Activated CD4-positive, CD25-positive, alpha-beta regulatory T cell treated with anti-CD3 and anti-CD28 coated beads, Interleukin-2, amount 50 U/mL, for 72 hours (primary cell): Measurements from ENCODE around the gene LRRC17.
"Not testable (repeated sequence)": the region's sequence is repeated elsewhere in the genome, so short reads cannot be mapped to it uniquely, and the experiment has no call there.

Experiments used
- DNase-seq: peaks from one replicate; pipeline ENCODE4 v3.0.0; 2021

Gene LRRC17

DNA sequence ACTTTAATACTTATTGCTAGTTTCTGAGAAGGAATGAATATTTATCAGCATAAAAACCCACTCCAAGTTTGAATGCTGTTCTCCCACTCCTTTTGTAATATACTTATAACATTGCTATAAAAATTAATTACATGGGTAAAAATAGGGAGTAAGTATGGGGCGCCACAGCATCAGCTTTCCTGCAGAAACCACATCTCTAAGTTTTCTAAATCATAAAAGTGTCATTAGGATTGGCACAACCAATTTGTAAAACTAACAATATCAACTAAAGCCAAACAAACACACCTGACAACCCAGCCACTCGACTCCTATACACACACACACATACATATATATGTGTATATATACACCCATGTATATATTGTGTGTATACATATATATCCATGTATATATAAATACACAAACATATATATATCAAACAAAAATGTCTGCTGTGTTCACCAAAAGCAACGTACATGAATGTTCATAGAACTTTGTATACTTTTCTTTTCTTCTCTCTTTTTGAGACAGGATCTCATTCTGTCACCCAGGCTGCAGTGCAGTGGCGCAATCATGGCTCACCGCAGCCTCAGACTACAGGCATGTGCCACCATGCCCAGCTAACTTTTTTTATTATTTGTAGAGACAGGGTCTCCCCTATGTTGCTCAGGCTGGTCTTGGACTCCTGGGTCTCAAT lies 14.8 kb upstream of the LRRC17 start:
- no peak for DNase-seq

DNA sequence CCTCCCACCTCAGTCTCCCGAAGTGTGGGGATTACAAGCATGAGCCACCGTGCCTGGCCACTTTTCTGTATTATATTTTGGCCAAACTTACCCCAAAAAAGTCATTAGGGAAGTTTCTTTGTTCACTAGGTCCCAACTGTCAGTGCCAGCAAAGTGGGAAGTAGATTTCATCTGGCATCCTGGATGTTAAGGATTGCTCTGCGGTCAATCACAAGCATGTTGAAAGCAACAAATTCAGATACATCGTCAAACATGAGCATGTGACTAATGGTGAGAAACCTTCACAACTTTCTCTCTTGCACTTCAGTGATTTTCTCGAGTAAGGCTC lies 14.3 kb upstream of the LRRC17 start:
- DNase-seq: no peak

DNA sequence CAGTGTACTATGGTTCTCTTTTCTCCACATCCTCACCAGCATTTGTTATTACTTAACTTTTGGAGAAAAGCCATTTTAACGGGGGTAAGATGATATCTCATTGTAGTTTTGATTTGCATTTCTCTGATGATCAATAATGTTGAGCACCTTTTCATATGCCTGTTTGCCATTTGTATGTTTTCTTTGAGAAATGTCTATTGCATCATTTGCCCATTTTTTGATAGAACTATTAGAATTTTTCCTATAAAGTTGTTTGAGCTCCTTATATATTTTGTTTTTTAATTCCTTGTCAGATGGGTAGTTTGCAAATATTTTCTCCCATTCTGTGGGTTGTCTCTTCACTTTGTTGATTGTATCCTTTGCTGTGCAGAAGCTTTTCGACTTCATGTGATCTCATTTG lies 10.7 kb upstream of the LRRC17 start:
- DNase-seq: not testable (repeated sequence)

DNA sequence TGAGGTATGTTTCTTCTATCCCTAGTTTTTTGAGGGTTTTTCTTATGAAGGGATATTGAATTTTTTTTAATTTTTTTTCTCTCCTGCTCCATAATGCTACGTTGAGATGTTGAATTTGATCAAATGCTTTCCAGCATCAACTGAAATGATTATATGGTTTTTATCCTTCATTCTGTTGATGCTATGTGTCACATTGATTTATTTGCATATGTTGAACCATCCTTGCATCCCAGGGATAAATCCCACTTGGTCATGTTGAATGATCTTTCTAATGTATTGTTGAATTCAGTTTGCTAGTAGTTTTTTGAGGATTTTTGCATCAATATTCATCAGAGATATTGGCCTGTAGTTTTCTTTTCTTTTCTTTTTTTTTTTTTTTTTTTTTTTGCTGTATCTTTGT lies 9.2 kb upstream of the LRRC17 start:
- not testable (repeated sequence) for DNase-seq

DNA sequence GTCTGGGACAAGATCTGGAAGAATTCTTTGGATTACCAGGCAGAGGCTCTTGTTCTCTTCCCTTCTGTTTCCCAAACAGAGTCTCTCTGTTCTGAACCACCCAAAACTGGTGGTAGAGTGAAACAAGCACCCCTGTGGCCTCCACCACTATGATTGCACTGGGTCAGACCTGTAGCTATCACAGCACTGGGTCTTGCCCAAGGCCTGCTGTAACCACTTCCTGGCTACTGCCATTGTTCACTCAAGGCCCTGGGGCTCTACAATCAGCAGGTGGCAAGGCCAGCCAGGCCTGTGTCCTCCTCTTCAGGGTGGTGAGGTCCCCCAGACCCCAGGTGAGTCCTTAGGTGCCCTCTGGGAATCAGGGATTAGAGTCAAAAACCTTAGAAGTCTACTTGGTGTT lies 4.1 kb upstream of the LRRC17 start:
- DNase-seq: no peak

DNA sequence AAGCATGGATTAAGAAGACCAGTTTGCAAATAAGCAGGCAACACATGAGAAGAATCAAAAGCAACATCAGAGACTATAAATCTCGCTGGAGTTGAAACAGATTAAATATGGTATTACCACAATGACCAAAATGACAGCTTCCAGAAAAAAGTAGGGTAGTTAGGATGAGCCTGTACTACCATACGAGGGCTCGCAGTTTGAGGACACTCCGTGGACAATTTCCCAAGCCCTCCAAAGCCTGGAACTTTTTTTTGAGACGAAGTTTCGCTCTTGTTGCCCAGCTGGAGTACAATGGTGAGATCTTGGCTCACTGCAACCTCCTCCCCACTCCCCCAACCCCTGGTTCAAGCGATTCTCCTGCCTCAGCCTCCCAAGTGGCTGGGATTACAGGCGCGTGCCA lies 1.0 kb downstream of the LRRC17 start:
- DNase-seq: no peak

DNA sequence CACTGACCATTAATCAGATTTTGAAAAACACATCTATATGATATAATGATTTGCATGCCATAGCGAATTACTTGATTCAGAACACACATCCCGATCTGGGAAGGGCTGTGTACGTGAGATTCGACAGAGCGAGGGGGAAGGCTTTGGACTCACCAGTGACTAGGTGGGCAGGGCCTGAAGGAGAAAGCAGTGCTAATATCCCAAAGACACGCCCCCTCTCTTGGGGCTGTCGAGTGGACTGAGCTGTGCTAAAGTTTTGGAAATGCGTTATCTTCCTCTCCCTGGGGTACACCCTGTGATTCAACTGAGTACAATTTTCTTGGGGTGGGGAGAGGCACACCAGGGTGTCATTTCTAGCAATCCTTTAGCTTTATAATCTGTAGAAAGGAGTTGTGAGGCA lies 1.8 kb downstream of the LRRC17 start:
- DNase-seq: no peak

DNA sequence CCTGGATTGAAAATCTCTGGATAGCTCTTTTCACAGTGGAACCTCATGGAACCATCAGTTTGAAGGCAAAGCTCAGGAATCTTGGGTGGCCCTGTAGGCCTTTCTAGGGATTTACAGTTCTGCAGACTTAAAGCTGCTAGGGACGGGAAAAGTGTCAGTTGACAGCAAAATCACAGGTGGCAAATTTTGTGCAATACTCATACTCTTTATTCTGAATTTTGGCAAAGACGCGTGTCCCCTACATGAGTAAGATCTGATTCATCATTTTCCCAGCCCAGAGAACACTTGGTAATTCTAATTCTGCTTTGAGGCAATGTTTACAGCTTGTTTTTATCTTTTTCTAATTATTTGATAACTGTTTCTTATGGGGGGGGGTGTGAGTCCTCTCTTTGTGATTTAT lies 3.6 kb downstream of the LRRC17 start:
- no peak for DNase-seq

DNA sequence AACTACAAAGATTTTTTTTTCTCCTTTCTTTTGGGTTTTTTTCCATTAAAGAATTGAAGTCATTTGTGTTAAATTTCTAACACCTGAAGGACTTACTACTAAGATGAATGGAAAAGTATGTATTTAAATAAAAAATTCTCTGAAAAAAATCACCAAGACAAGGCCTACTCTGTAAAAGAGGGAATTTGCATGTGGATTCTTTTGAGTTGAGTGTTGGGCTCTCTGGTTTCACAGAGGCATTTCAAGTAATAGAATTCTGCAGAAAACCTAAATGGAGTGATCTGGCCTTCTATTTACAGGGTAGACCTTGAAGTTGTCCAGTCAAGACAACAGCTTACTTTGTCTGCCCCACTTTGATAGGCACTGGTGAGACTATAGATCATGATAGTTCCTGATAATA lies 4.1 kb downstream of the LRRC17 start:
- DNase-seq: no peak

DNA sequence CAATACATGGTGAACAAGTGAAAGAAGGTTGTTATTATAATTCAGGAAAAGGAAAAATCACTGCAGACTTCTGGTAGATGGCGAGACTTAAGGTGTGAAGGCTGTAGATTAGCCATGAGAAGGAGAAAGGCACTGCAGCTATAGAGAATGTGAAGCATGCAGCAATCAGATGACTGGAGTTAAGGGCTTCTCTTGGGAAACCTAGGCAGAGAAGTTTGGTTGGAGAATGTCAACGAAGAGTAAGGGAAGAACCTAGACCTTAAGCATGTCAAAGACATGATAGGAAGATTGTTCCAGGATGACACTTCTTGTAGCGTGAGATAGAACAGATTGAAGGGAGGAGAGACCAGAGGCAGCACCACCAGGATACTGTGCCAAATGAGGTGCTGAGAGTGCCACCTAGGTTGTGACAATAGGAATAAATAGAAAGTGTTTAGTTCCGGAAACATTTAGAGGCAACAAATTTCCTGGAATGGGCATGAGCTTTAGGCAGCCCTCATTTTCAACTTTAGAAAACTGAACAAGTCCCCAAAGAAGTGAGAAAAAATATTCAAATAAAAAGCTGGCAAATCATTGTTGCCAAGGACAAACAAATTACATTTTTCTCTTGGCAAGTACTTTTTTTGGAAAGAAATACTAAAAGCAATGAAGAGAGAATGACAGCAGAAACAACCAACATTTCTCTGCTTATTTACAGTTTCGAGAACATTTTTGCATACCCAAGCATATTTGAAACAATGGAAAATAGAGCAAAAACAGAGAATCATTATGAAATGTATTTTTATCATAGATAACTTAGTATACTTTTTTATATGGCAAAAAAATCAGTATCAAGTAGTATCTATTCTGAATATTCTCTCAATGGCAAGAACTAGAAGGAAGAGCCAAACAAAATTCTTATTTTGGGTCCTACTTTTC lies 4.9 kb downstream of the LRRC17 start:
- no peak for DNase-seq

DNA sequence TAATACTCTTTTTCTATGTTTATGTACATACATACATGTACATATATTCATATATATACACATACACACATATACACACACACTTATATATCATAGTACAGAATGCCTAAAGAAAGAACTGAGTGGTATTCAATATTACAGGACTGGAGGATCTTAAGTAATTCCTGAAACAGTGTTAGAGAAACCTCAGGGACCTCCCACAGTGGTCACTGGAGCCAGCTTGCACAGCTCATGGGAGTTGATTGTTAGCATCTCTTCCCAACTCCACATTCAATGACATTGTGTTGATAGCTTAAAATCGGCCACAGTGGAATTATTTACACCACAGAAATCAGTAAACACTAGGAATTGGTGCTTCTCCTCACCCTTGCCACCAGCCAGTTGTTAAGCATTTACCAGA lies 6.0 kb downstream of the LRRC17 start:
- no peak for DNase-seq

DNA sequence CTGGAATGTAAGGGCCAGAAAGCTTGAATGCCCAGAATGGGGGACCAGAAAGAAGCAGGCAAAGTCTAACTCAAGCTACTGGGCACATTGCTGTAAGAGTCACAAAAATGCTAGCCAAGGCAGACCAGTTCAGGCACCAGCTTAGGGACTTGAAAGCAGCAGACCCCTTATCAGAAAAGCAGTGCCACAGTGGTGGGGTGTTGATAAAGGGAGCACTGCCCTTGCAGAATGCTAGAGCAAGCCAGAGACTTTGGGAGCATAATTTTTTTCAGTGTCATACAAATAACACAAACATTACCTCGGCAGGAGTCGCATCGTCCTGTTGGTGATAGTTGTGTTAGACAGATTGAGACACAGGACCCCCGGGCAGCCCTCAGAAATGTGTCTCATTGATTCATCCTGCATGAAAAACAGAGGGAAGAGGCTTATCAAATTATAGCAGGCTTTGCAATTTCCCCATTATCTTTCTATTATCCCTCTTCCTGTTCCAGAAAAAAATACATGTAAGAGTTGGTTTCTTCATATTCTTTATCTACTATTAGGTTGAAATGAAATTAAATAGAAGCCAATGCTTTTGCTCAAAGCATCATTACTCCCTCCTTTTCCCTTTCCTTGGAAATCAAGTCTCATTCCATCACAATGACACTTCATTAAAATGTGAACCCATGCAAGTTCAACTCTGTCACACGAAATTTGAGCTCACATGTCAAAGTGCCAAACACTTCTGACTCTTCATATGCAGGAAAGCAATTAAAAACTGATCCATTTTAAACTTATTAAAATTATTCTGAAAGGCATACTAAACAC lies 13.4 kb downstream of the LRRC17 start:
- DNase-seq: no peak

DNA sequence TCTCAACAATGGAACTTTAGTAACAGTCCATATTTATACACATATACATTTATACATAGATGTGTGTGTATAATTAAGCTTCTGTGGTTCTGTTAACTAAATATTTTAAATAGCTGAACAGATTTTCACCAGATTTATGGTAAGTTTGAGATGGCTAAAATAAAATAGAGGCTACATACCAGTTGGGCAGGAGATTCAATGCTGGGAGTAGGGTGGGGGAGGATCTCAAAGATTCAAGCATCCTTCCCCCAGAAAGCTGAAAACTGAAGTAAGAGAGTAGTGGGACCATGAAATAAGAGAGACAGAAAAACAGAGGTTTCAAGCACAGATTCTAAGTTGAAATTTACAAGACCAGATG lies 14.0 kb downstream of the LRRC17 start:
- DNase-seq: no peak

DNA sequence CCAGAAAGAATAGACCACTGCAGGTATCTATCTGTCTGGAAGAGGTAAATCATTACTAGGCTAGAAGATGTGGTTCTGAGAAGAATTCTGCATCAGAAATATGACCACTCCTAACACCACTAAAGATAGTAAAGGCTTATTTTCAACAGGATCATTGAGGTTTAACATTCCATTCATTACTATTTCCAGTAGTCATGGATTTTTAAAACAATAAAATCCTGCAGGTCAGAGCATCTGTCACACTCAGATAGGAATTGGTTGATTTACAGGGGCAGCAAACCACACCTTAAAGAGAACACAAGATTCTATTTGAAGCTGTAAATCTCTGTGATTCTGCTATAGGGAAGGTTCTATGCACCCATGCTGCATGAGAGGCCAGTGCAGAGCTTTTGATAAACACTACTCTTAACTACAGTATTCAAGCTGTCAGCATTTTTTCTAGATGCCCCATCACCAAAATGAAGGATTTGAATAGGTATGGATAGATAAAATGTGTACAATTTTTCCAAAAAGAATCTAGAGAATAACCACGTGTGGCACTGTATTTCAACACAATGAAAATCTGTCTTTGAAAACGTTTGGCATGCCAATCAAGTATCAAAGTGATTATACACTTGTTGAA lies 14.6 kb downstream of the LRRC17 start:
- no peak for DNase-seq

DNA sequence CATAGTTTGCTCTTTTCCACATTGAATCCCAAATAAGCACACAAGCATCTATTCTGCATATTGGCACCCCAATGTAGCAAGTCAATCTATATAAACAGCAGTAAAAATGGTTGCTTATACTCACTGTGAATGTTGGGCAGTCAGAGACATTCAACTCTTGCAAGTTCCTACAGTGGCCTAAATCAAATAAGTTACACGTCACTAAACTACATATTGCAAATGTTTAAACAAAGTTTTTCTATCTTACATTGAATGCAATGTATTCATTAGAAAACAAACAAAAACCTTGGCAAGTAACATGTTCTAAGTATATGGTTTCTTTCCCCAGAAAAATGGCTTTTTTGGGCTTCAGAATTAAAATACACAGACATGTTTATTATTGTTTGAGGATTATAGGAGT lies 19.0 kb downstream of the LRRC17 start:
- no peak for DNase-seq

DNA sequence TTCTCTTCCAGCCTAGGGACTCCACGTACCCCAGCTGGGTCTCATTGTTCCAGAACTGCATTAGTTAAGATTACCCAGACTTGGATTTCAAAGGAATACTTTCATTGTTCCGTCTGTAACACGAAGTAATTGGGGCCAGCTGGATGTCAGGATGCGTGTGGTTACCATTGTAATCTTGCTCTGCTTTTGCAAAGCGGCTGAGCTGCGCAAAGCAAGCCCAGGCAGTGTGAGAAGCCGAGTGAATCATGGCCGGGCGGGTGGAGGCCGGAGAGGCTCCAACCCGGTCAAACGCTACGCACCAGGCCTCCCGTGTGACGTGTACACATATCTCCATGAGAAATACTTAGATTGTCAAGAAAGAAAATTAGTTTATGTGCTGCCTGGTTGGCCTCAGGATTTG lies 21.0 kb downstream of the LRRC17 start:
- DNase-seq: no peak

DNA sequence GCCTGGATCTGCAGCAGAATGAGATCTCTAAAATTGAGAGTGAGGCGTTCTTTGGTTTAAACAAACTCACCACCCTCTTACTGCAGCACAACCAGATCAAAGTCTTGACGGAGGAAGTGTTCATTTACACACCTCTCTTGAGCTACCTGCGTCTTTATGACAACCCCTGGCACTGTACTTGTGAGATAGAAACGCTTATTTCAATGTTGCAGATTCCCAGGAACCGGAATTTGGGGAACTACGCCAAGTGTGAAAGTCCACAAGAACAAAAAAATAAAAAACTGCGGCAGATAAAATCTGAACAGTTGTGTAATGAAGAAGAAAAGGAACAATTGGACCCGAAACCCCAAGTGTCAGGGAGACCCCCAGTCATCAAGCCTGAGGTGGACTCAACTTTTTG lies 21.4 kb downstream of the LRRC17 start:
- no peak for DNase-seq

DNA sequence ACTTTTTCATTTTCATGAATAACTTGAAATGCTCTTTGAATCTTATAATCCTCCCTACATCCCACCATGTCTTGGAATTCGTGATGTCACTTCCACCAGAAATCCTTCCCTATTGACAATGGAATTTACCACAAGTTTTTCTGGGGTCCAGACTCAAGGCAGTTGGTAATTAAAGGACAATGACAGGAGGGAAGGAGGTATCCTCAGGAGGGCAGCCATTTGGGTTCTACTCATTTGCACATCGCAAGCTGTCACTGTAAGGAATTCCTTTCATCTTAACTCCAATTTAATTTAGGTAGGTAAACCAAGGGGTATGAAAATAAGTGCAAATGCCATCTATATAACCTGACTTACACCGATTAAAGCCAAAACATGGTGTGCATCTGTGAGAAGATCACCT lies 21.9 kb downstream of the LRRC17 start:
- DNase-seq: no peak

DNA sequence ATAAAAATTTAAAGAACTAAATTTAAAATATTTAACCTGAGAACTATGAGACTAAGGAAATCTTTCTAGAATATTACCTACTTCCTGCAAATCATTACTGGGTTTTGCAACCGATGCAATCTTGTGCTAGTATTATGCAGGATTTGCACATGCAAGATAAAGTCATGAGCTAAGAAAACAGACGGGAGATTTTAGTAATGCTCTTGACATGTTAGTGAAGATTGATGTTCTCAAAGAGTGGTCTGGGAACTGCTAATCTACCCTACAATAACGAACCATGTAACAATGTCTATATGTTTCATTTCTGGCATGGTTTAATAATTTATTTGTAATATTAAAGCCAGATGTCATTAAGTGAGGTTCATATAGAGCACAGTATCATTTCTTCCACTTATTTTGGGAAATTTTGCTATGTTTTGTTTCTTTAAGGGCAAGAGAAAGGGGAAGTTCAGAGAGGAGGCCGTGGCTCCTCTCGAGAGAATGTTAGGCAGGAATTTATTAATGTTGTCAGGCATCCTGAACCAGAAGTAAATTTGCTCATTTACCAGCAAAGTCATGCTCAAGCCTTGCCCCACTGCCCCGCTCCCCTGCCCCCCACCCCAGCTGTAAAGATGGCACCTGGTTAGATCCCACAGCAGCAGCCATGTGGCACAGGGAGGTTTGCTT lies 22.8 kb downstream of the LRRC17 start:
- no peak for DNase-seq

DNA sequence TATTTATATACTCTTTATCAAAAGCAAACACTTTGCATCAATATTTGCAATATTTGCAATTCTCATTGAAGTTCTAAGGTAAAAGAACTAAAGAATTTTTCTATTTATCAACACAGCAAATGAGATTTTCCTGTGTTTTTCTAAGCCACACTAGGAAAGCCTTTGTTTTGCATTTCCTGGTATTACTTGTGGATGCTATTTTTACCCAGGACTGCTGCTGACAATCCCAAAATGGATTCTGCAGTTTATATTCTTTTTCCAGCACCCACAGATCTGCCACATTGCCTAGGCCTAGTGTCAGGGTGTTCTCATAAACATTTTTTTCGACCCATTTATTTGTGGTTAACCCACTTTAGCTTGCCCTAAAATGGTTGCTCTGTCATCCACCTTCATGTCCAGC lies 25.9 kb downstream of the LRRC17 start:
- DNase-seq: no peak

DNA sequence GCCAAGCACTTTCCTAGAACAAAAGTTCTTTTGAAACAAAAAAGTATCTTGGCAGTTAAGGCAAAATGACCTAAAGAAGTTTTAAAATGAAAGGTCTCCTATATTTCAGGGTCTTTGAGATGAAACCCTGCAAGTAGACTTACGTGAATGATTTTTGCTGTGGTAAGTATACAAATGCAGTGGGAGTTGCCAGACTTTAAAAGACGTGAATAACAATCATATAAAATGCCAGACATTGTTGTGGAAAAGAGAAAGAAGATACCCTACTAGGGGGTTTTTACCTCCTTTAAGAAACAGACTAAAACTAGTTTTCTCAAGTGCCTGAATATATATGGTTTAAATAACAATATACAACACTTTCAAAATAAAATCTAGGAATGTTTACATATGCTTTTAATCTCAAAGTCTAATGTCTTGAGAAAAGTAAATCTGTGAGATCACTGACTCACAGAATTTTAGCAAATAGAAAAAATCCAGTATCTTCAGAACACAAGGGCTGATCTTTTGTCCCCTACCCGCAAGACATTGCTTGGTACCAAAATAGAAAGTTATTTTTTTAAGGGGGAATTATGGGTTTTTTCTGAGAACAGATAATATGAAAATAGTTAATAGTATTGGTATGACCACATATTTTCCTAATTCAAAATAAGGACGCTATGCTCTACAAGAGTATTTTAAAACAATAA lies 29.5 kb downstream of the LRRC17 start:
- no peak for DNase-seq

DNA sequence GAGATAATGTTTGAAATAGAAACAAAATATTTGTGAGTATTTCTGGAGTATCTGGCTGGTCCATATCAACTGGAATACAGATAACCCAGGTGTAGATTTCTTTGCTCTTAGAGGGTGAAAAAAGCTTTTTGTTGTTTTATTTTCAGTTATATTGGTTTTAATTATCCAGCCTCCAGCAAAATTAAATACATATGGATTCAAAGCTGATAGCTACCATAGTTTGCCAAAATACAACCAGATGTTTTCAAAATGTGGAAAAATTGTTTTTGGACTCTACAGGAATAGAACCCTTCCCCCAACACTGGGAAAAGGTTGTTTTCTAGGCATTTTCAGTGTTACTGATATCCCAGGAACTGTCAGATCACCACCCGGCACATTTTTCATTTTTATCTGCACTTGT lies 30.1 kb downstream of the LRRC17 start:
- no peak for DNase-seq
